Measurements from ENCODE around the gene HK2.
"Not testable (repeated sequence)": the region's sequence is repeated elsewhere in the genome, so short reads cannot be mapped to it uniquely, and the experiment has no call there.

Gene HK2

GRCh38 chr2:74833418-74834233, at the start of gene HK2:
Gene HK2, plus strand, starts transcription at chr2:74834127. Its CDS starts 454 bp downstream, at chr2:74834581.
- Histone ChIP-seq H3K27me3 (ENCODE audit: control insufficient read depth in 5 of 5, insufficient read depth in 4 of 5, low read length in 5 of 5) (peaks cover 0 to 2% (median 0%) of the 10 kb centered on the region in 5 donors), H3K36me3 (ENCODE audit: control insufficient read depth in 5 of 5, insufficient read depth in 5 of 5, low read length in 5 of 5) (no peaks in the 10 kb centered on the region), H3K4me3 (ENCODE audit: low read depth in 1 of 5, low read length in 5 of 5) (peak within 1 kb of the TSS; percentile 61 to 91 (median 82)), H3K9me3 (ENCODE audit: control insufficient read depth in 5 of 5, low read length in 5 of 5) (no peaks in the 10 kb centered on the region), H3K9ac (ENCODE audit: low read length in 5 of 5) (peak within 1 kb of the TSS in 4 of 5 donors; percentile 82 to 92 (median 86)), H3K4me1 (ENCODE audit: control insufficient read depth in 5 of 5, insufficient read depth in 5 of 5, low read length in 5 of 5) (peaks cover 4 to 47% (median 34%) of the 10 kb centered on the region in 5 donors), H3K27ac (ENCODE audit: low read depth, low read length) (peak within 1 kb of the TSS; percentile 92)

- H3K36me3 ChIP-seq (ENCODE audit: control insufficient read depth in 5 of 5, insufficient read depth in 5 of 5, low read length in 5 of 5), result no peaks in the 10 kb centered on the region
- H3K9ac ChIP-seq (ENCODE audit: low read length in 5 of 5), result no peak overlapping the region
- peaks cover 0 to 5% (median 0%) of the 10 kb centered on the region in 5 donors for H3K9me3 ChIP-seq (ENCODE audit: control insufficient read depth in 5 of 5, low read length in 5 of 5)
- H3K27ac ChIP-seq (ENCODE audit: low read depth, low read length), result no peak overlapping the region
- no peaks in the 10 kb centered on the region for H3K4me1 ChIP-seq (ENCODE audit: control insufficient read depth in 5 of 5, insufficient read depth in 5 of 5, low read length in 5 of 5)
- no peak overlapping the region for H3K4me3 ChIP-seq (ENCODE audit: low read depth in 1 of 5, low read length in 5 of 5)
- H3K27me3 ChIP-seq (ENCODE audit: control insufficient read depth in 5 of 5, insufficient read depth in 4 of 5, low read length in 5 of 5), result no peaks in the 10 kb centered on the region
Observed at GRCh38 chr2:74789271-74789670, 44.7 kb upstream of the HK2 start.

- H3K9me3 ChIP-seq (ENCODE audit: control insufficient read depth in 5 of 5, low read length in 5 of 5), result peaks cover 0 to 5% (median 0%) of the 10 kb centered on the region in 5 donors
- H3K27ac ChIP-seq (ENCODE audit: low read depth, low read length), result no peak overlapping the region
- no peaks in the 10 kb centered on the region for H3K36me3 ChIP-seq (ENCODE audit: control insufficient read depth in 5 of 5, insufficient read depth in 5 of 5, low read length in 5 of 5)
- H3K27me3 ChIP-seq (ENCODE audit: control insufficient read depth in 5 of 5, insufficient read depth in 4 of 5, low read length in 5 of 5), result no peaks in the 10 kb centered on the region
- no peak overlapping the region for H3K9ac ChIP-seq (ENCODE audit: low read length in 5 of 5)
- H3K4me1 ChIP-seq (ENCODE audit: control insufficient read depth in 5 of 5, insufficient read depth in 5 of 5, low read length in 5 of 5), result no peaks in the 10 kb centered on the region
- no peak overlapping the region for H3K4me3 ChIP-seq (ENCODE audit: low read depth in 1 of 5, low read length in 5 of 5)
Observed at GRCh38 chr2:74792282-74792681, 41.6 kb upstream of the HK2 start.

- H3K4me1 ChIP-seq (ENCODE audit: control insufficient read depth in 5 of 5, insufficient read depth in 5 of 5, low read length in 5 of 5); H3K27ac ChIP-seq (ENCODE audit: low read depth, low read length); H3K27me3 ChIP-seq (ENCODE audit: control insufficient read depth in 5 of 5, insufficient read depth in 4 of 5, low read length in 5 of 5); H3K4me3 ChIP-seq (ENCODE audit: low read depth in 1 of 5, low read length in 5 of 5); H3K9ac ChIP-seq (ENCODE audit: low read length in 5 of 5); H3K9me3 ChIP-seq (ENCODE audit: control insufficient read depth in 5 of 5, low read length in 5 of 5); H3K36me3 ChIP-seq (ENCODE audit: control insufficient read depth in 5 of 5, insufficient read depth in 5 of 5, low read length in 5 of 5): not testable (repeated sequence)
Observed at GRCh38 chr2:74794878-74795277, 39.0 kb upstream of the HK2 start.

- Histone ChIP-seq H3K9ac (ENCODE audit: low read length in 5 of 5) (peak overlapping the region in 1 of 5 donors; percentile 20), H3K27ac (ENCODE audit: low read depth, low read length) (no peak overlapping the region), H3K27me3 (ENCODE audit: control insufficient read depth in 5 of 5, insufficient read depth in 4 of 5, low read length in 5 of 5) (no peaks in the 10 kb centered on the region), H3K36me3 (ENCODE audit: control insufficient read depth in 5 of 5, insufficient read depth in 5 of 5, low read length in 5 of 5) (no peaks in the 10 kb centered on the region), H3K4me1 (ENCODE audit: control insufficient read depth in 5 of 5, insufficient read depth in 5 of 5, low read length in 5 of 5) (peaks cover 0 to 3% (median 0%) of the 10 kb centered on the region in 5 donors), H3K4me3 (ENCODE audit: low read depth in 1 of 5, low read length in 5 of 5) (no peak overlapping the region), H3K9me3 (ENCODE audit: control insufficient read depth in 5 of 5, low read length in 5 of 5) (no peaks in the 10 kb centered on the region)
Observed at GRCh38 chr2:74806355-74806839, 27.5 kb upstream of the HK2 start.

- no peak overlapping the region for H3K4me3 ChIP-seq (ENCODE audit: low read depth in 1 of 5, low read length in 5 of 5)
- H3K9ac ChIP-seq (ENCODE audit: low read length in 5 of 5), result no peak overlapping the region
- no peaks in the 10 kb centered on the region for H3K36me3 ChIP-seq (ENCODE audit: control insufficient read depth in 5 of 5, insufficient read depth in 5 of 5, low read length in 5 of 5)
- H3K9me3 ChIP-seq (ENCODE audit: control insufficient read depth in 5 of 5, low read length in 5 of 5), result no peaks in the 10 kb centered on the region
- no peaks in the 10 kb centered on the region for H3K27me3 ChIP-seq (ENCODE audit: control insufficient read depth in 5 of 5, insufficient read depth in 4 of 5, low read length in 5 of 5)
- peaks cover 0 to 3% (median 0%) of the 10 kb centered on the region in 5 donors for H3K4me1 ChIP-seq (ENCODE audit: control insufficient read depth in 5 of 5, insufficient read depth in 5 of 5, low read length in 5 of 5)
- H3K27ac ChIP-seq (ENCODE audit: low read depth, low read length), result no peak overlapping the region
Observed at GRCh38 chr2:74806920-74807319, 27.0 kb upstream of the HK2 start.

GRCh38 chr2:74812787-74813590, 20.9 kb upstream of the HK2 start:
- H3K9ac ChIP-seq (ENCODE audit: low read length in 5 of 5), result no peak overlapping the region
- no peak overlapping the region for H3K27ac ChIP-seq (ENCODE audit: low read depth, low read length)
- H3K9me3 ChIP-seq (ENCODE audit: control insufficient read depth in 5 of 5, low read length in 5 of 5), result no peaks in the 10 kb centered on the region
- H3K36me3 ChIP-seq (ENCODE audit: control insufficient read depth in 5 of 5, insufficient read depth in 5 of 5, low read length in 5 of 5), result no peaks in the 10 kb centered on the region
- H3K27me3 ChIP-seq (ENCODE audit: control insufficient read depth in 5 of 5, insufficient read depth in 4 of 5, low read length in 5 of 5), result no peaks in the 10 kb centered on the region
- H3K4me1 ChIP-seq (ENCODE audit: control insufficient read depth in 5 of 5, insufficient read depth in 5 of 5, low read length in 5 of 5), result peaks cover 0 to 14% (median 0%) of the 10 kb centered on the region in 5 donors
- no peak overlapping the region for H3K4me3 ChIP-seq (ENCODE audit: low read depth in 1 of 5, low read length in 5 of 5)

- H3K36me3 ChIP-seq (ENCODE audit: control insufficient read depth in 5 of 5, insufficient read depth in 5 of 5, low read length in 5 of 5), result no peaks in the 10 kb centered on the region
- no peaks in the 10 kb centered on the region for H3K9me3 ChIP-seq (ENCODE audit: control insufficient read depth in 5 of 5, low read length in 5 of 5)
- no peak overlapping the region for H3K27ac ChIP-seq (ENCODE audit: low read depth, low read length)
- no peak overlapping the region for H3K4me3 ChIP-seq (ENCODE audit: low read depth in 1 of 5, low read length in 5 of 5)
- H3K4me1 ChIP-seq (ENCODE audit: control insufficient read depth in 5 of 5, insufficient read depth in 5 of 5, low read length in 5 of 5), result peaks cover 0 to 14% (median 0%) of the 10 kb centered on the region in 5 donors
- no peaks in the 10 kb centered on the region for H3K27me3 ChIP-seq (ENCODE audit: control insufficient read depth in 5 of 5, insufficient read depth in 4 of 5, low read length in 5 of 5)
- no peak overlapping the region for H3K9ac ChIP-seq (ENCODE audit: low read length in 5 of 5)
Observed at GRCh38 chr2:74814102-74814501, 19.8 kb upstream of the HK2 start.

- no peaks in the 10 kb centered on the region for H3K27me3 ChIP-seq (ENCODE audit: control insufficient read depth in 5 of 5, insufficient read depth in 4 of 5, low read length in 5 of 5)
- no peak overlapping the region for H3K9ac ChIP-seq (ENCODE audit: low read length in 5 of 5)
- H3K36me3 ChIP-seq (ENCODE audit: control insufficient read depth in 5 of 5, insufficient read depth in 5 of 5, low read length in 5 of 5), result no peaks in the 10 kb centered on the region
- peaks cover 0 to 14% (median 0%) of the 10 kb centered on the region in 5 donors for H3K4me1 ChIP-seq (ENCODE audit: control insufficient read depth in 5 of 5, insufficient read depth in 5 of 5, low read length in 5 of 5)
- no peak overlapping the region for H3K27ac ChIP-seq (ENCODE audit: low read depth, low read length)
- no peak overlapping the region for H3K4me3 ChIP-seq (ENCODE audit: low read depth in 1 of 5, low read length in 5 of 5)
- H3K9me3 ChIP-seq (ENCODE audit: control insufficient read depth in 5 of 5, low read length in 5 of 5), result no peaks in the 10 kb centered on the region
Observed at GRCh38 chr2:74815941-74816340, 18.0 kb upstream of the HK2 start.
